GM23338 (cell line): ENCODE results near the gene STK36. TPM values are rescaled to one million over a fixed set of nuclear protein-coding genes. Genes with fewer than 3 reads are reported as not detected.

Experiments used
- ATAC-seq: fragments of 200-7000 bp; cut with Tn5 transposase; 3 replicates; pipeline ENCODE4 v1.9.1; 2020
- DNase-seq: peaks from one replicate; pipeline ENCODE4 v3.0.0-alpha.2; 2015; ENCODE audit warnings: low spot score
- H2AFZ ChIP-seq: fragments of 200-600 bp; sonication (generic); 2 replicates; pipeline ENCODE4 v1.8.0; 2016; ENCODE audit warnings: antibody characterized with exemption, mild to moderate bottlenecking, moderate library complexity
- H3F3A ChIP-seq: fragments of 200-600 bp; sonication (generic); replicated peaks from 2 replicates; pipeline ENCODE4 v1.8.0; 2017; ENCODE audit warnings: antibody characterized with exemption, mixed run types, low read depth
- H3K27ac ChIP-seq: fragments of 200-600 bp; sonication (generic); 2 replicates; pipeline ENCODE4 v1.6.1; 2016; ENCODE audit warnings: low read depth
- H3K27me3 ChIP-seq: fragments of 200-600 bp; sonication (generic); 2 replicates; pipeline ENCODE4 v1.8.0; 2016; ENCODE audit warnings: mild to moderate bottlenecking, mixed run types, moderate library complexity; ENCODE audit not compliant: insufficient read depth
- H3K36me3 ChIP-seq: fragments of 200-600 bp; sonication (generic); 2 replicates; pipeline ENCODE4 v1.8.0; 2016; ENCODE audit warnings: mild to moderate bottlenecking; ENCODE audit not compliant: insufficient read depth
- H3K4me1 ChIP-seq: fragments of 200-600 bp; sonication (generic); 2 replicates; pipeline ENCODE4 v1.8.0; 2016; ENCODE audit warnings: mild to moderate bottlenecking, moderate library complexity; ENCODE audit not compliant: insufficient read depth
- H3K4me2 ChIP-seq: fragments of 200-600 bp; sonication (generic); 2 replicates; pipeline ENCODE4 v1.7.1; 2017; ENCODE audit warnings: mixed run types
- H3K4me3 ChIP-seq: fragments of 200-600 bp; sonication (generic); 2 replicates; pipeline ENCODE4 v1.6.1; 2016; ENCODE audit warnings: mixed run types
- H3K79me2 ChIP-seq: fragments of 200-600 bp; sonication (generic); replicated peaks from 2 replicates; pipeline ENCODE4 v1.8.0; 2017; ENCODE audit warnings: mild to moderate bottlenecking; ENCODE audit not compliant: insufficient read depth
- H3K9me2 ChIP-seq: fragments of 200-600 bp; sonication (generic); 2 replicates; pipeline ENCODE4 v1.8.0; 2017; ENCODE audit not compliant: insufficient read depth
- H4K20me1 ChIP-seq: fragments of 200-600 bp; sonication (generic); replicated peaks from 2 replicates; pipeline ENCODE4 v1.8.0; 2017; ENCODE audit warnings: mild to moderate bottlenecking; ENCODE audit not compliant: insufficient read depth
- H3K27ac Mint-ChIP-seq: 2 replicates; pipeline ENCODE4 v1.8.0; 2020; ENCODE audit warnings: inconsistent platforms, mild to moderate bottlenecking, moderate library complexity, mixed read lengths
- H3K27me3 Mint-ChIP-seq: 3 replicates; pipeline ENCODE4 v1.8.0; 2022; ENCODE audit warnings: low read depth, mild to moderate bottlenecking, moderate library complexity, mixed read lengths, inconsistent platforms; ENCODE audit not compliant: insufficient read depth, poor library complexity
- H3K36me3 Mint-ChIP-seq: 3 replicates; pipeline ENCODE4 v1.8.0; 2021; ENCODE audit warnings: low read depth, mild to moderate bottlenecking, inconsistent platforms, moderate library complexity, mixed read lengths
- H3K4me1 Mint-ChIP-seq: 3 replicates; pipeline ENCODE4 v1.8.0; 2020; ENCODE audit warnings: mild to moderate bottlenecking, inconsistent platforms, mixed read lengths
- H3K4me3 Mint-ChIP-seq: 3 replicates; pipeline ENCODE4 v1.8.0; 2021; ENCODE audit warnings: moderate library complexity, mild to moderate bottlenecking, inconsistent platforms, mixed read lengths
- H3K9me3 Mint-ChIP-seq: 3 replicates; pipeline ENCODE4 v1.8.0; 2020; ENCODE audit warnings: moderate library complexity, mild to moderate bottlenecking, inconsistent platforms, mixed read lengths
- CREB1 ChIP-seq: fragments of 250-450 bp; sonication (Bioruptor Pico); IDR thresholded peaks from 2 replicates; pipeline ENCODE4 v1.5.0; 2020; ENCODE audit warnings: low read depth, mild to moderate bottlenecking, moderate library complexity
- EZH2 ChIP-seq: fragments of 200-600 bp; sonication (generic); IDR thresholded peaks from one replicate; pipeline ENCODE4 v1.8.0; 2017; ENCODE audit warnings: antibody characterized with exemption, mild to moderate bottlenecking, low read depth; ENCODE audit not compliant: unreplicated experiment
- EZH2phosphoT487 ChIP-seq: fragments of 200-600 bp; sonication (generic); IDR thresholded peaks from one replicate; pipeline ENCODE4 v1.8.1; 2018; ENCODE audit warnings: antibody characterized with exemption; ENCODE audit not compliant: unreplicated experiment
- JUNB ChIP-seq: IDR thresholded peaks from one replicate; pipeline ENCODE4 v1.6.1; 2016; ENCODE audit warnings: antibody characterized with exemption; ENCODE audit not compliant: unreplicated experiment
- NANOG ChIP-seq: IDR thresholded peaks from 2 replicates; pipeline ENCODE4 v1.6.1; 2016; ENCODE audit warnings: antibody characterized with exemption, borderline replicate concordance
- POLR2AphosphoS5 ChIP-seq: IDR thresholded peaks from 2 replicates; pipeline ENCODE4 v1.6.1; 2016; ENCODE audit warnings: antibody characterized with exemption, low read depth
- STAT1 ChIP-seq: IDR thresholded peaks from one replicate; pipeline ENCODE4 v1.6.1; 2016; ENCODE audit warnings: antibody characterized with exemption; ENCODE audit not compliant: unreplicated experiment
- ZNF114 ChIP-seq: fragments of 250-450 bp; sonication (Bioruptor Pico); IDR thresholded peaks from 2 replicates; pipeline ENCODE4 v1.5.0; 2020; ENCODE audit warnings: mild to moderate bottlenecking, moderate library complexity
- ZNF331 ChIP-seq: fragments of 250-450 bp; sonication (Bioruptor Pico); IDR thresholded peaks from 2 replicates; pipeline ENCODE4 v1.5.0; 2020; ENCODE audit warnings: low read depth, mild to moderate bottlenecking, moderate library complexity
- polyA plus RNA-seq: library from polyadenylated mRNA; unstranded; fragments of >200 nt; fragmentation: Nextera tagmentation; extraction: Ambion mirVana; gene quantifications from 2 replicates; pipeline ENCODE4 v1.2.1, GENCODE V29; 2016
- total RNA-seq: library from RNA; depleted of rRNA; stranded (reverse); fragments of >200 nt; shearing (Covaris generic); gene quantifications from 2 replicates; pipeline ENCODE4 v1.2.3, GENCODE V29; 2014
- TF ChIP-seq, protein P1 (sequence below): IDR thresholded peaks from one replicate; pipeline ENCODE4 v1.6.1; 2018; ENCODE audit warnings: antibody characterized with exemption; ENCODE audit not compliant: unreplicated experiment
- TF ChIP-seq, protein P2 (sequence below), 2 experiments: fragments of 200-600 bp in 1 of 2; sonication (generic) in 1 of 2; conservative IDR thresholded peaks; 2 replicates each; pipeline versions ENCODE4 v1.5.1 to v1.6.1; 2016 to 2017; ENCODE audit warnings: antibody characterized with exemption in 2 of 2, low read depth in 2 of 2, mild to moderate bottlenecking in 2 of 2, moderate library complexity in 1 of 2
- TF ChIP-seq, protein P3 (sequence below): IDR thresholded peaks from 2 replicates; pipeline ENCODE4 v1.6.1; 2016; ENCODE audit warnings: antibody characterized with exemption
- TF ChIP-seq, protein P4 (sequence below): fragments of 250-450 bp; sonication (Bioruptor Pico); IDR thresholded peaks from 2 replicates; pipeline ENCODE4 v1.5.0; 2020; ENCODE audit warnings: mild to moderate bottlenecking, moderate library complexity

The STK36 gene
- total and polyA plus RNA-seq, 2 experiments from 2014 or later: 21.2 to 26.3 TPM

DNA sequence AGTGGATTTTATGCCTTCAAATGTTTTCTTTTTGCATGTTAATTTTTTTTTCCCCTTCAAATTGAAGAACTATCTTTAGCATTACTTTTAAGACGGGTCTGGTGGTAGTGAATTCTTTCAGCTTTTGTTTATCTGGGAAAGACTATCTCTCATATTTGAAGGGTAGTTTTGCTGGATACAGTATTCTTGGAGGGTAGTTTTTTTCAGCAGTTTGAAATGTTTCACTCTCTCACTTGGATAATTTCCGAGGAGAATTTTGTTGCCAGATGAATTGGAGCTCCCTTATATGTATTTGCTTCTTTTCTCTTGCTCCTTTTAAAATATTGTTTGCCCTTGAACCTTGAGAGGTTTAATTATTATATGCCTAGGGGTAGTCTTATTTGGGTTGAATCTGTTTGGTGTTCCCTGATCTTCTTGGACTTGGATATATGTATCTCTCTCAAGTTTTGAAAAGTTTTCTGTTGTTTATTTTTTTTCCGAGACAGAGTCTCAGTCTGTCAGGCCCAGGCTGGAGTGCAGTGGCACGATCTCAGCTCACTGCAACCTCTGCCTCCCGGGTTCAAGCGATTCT, 54.2 kb downstream of the STK36 start:
- TF ChIP-seq NANOG (no peak), ZNF331 (CRISPR knock-in tag) (no peak), EZH2phosphoT487 (no peak), STAT1 (no peak), ZNF114 (CRISPR knock-in tag) (no peak), JUNB (no peak), EZH2 (no peak), POLR2AphosphoS5 (no peak), CREB1 (CRISPR knock-in tag) (no peak)
- TF ChIP-seq, protein P1, sequence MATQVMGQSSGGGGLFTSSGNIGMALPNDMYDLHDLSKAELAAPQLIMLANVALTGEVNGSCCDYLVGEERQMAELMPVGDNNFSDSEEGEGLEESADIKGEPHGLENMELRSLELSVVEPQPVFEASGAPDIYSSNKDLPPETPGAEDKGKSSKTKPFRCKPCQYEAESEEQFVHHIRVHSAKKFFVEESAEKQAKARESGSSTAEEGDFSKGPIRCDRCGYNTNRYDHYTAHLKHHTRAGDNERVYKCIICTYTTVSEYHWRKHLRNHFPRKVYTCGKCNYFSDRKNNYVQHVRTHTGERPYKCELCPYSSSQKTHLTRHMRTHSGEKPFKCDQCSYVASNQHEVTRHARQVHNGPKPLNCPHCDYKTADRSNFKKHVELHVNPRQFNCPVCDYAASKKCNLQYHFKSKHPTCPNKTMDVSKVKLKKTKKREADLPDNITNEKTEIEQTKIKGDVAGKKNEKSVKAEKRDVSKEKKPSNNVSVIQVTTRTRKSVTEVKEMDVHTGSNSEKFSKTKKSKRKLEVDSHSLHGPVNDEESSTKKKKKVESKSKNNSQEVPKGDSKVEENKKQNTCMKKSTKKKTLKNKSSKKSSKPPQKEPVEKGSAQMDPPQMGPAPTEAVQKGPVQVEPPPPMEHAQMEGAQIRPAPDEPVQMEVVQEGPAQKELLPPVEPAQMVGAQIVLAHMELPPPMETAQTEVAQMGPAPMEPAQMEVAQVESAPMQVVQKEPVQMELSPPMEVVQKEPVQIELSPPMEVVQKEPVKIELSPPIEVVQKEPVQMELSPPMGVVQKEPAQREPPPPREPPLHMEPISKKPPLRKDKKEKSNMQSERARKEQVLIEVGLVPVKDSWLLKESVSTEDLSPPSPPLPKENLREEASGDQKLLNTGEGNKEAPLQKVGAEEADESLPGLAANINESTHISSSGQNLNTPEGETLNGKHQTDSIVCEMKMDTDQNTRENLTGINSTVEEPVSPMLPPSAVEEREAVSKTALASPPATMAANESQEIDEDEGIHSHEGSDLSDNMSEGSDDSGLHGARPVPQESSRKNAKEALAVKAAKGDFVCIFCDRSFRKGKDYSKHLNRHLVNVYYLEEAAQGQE: no peak
- TF ChIP-seq, protein P2, sequence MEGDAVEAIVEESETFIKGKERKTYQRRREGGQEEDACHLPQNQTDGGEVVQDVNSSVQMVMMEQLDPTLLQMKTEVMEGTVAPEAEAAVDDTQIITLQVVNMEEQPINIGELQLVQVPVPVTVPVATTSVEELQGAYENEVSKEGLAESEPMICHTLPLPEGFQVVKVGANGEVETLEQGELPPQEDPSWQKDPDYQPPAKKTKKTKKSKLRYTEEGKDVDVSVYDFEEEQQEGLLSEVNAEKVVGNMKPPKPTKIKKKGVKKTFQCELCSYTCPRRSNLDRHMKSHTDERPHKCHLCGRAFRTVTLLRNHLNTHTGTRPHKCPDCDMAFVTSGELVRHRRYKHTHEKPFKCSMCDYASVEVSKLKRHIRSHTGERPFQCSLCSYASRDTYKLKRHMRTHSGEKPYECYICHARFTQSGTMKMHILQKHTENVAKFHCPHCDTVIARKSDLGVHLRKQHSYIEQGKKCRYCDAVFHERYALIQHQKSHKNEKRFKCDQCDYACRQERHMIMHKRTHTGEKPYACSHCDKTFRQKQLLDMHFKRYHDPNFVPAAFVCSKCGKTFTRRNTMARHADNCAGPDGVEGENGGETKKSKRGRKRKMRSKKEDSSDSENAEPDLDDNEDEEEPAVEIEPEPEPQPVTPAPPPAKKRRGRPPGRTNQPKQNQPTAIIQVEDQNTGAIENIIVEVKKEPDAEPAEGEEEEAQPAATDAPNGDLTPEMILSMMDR (conservative IDR thresholded peaks at IDR 0.05; ENCODE audit: low read depth in 2 of 2): no peak
- TF ChIP-seq, protein P3, sequence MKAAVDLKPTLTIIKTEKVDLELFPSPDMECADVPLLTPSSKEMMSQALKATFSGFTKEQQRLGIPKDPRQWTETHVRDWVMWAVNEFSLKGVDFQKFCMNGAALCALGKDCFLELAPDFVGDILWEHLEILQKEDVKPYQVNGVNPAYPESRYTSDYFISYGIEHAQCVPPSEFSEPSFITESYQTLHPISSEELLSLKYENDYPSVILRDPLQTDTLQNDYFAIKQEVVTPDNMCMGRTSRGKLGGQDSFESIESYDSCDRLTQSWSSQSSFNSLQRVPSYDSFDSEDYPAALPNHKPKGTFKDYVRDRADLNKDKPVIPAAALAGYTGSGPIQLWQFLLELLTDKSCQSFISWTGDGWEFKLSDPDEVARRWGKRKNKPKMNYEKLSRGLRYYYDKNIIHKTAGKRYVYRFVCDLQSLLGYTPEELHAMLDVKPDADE: no peak
- TF ChIP-seq, protein P4, sequence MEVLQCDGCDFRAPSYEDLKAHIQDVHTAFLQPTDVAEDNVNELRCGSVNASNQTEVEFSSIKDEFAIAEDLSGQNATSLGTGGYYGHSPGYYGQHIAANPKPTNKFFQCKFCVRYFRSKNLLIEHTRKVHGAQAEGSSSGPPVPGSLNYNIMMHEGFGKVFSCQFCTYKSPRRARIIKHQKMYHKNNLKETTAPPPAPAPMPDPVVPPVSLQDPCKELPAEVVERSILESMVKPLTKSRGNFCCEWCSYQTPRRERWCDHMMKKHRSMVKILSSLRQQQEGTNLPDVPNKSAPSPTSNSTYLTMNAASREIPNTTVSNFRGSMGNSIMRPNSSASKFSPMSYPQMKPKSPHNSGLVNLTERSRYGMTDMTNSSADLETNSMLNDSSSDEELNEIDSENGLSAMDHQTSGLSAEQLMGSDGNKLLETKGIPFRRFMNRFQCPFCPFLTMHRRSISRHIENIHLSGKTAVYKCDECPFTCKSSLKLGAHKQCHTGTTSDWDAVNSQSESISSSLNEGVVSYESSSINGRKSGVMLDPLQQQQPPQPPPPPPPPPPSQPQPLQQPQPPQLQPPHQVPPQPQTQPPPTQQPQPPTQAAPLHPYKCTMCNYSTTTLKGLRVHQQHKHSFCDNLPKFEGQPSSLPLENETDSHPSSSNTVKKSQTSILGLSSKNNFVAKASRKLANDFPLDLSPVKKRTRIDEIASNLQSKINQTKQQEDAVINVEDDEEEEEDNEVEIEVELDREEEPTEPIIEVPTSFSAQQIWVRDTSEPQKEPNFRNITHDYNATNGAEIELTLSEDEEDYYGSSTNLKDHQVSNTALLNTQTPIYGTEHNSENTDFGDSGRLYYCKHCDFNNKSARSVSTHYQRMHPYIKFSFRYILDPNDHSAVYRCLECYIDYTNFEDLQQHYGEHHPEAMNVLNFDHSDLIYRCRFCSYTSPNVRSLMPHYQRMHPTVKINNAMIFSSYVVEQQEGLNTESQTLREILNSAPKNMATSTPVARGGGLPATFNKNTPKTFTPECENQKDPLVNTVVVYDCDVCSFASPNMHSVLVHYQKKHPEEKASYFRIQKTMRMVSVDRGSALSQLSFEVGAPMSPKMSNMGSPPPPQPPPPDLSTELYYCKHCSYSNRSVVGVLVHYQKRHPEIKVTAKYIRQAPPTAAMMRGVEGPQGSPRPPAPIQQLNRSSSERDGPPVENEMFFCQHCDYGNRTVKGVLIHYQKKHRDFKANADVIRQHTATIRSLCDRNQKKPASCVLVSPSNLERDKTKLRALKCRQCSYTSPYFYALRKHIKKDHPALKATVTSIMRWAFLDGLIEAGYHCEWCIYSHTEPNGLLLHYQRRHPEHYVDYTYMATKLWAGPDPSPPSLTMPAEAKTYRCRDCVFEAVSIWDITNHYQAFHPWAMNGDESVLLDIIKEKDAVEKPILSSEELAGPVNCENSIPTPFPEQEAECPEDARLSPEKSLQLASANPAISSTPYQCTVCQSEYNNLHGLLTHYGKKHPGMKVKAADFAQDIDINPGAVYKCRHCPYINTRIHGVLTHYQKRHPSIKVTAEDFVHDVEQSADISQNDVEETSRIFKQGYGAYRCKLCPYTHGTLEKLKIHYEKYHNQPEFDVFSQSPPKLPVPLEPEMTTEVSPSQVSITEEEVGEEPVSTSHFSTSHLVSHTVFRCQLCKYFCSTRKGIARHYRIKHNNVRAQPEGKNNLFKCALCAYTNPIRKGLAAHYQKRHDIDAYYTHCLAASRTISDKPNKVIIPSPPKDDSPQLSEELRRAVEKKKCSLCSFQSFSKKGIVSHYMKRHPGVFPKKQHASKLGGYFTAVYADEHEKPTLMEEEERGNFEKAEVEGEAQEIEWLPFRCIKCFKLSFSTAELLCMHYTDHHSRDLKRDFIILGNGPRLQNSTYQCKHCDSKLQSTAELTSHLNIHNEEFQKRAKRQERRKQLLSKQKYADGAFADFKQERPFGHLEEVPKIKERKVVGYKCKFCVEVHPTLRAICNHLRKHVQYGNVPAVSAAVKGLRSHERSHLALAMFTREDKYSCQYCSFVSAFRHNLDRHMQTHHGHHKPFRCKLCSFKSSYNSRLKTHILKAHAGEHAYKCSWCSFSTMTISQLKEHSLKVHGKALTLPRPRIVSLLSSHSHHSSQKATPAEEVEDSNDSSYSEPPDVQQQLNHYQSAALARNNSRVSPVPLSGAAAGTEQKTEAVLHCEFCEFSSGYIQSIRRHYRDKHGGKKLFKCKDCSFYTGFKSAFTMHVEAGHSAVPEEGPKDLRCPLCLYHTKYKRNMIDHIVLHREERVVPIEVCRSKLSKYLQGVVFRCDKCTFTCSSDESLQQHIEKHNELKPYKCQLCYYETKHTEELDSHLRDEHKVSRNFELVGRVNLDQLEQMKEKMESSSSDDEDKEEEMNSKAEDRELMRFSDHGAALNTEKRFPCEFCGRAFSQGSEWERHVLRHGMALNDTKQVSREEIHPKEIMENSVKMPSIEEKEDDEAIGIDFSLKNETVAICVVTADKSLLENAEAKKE: no peak
- Mint-ChIP-seq H3K36me3 (peaks cover 57% of the 10 kb centered on the region), H3K27ac (no peak overlapping the region), H3K4me3 (no peak overlapping the region), H3K4me1 (peaks cover 12% of the 10 kb centered on the region; the same call in 2 of the 3 replicates), H3K27me3 (peaks cover 2% of the 10 kb centered on the region), H3K9me3 (peaks cover 34% of the 10 kb centered on the region)
- Histone ChIP-seq H3F3A (no peaks in the 10 kb centered on the region), H3K4me2 (no peak overlapping the region), H3K27ac (no peak overlapping the region), H2AFZ (no peak overlapping the region), H3K4me3 (no peak overlapping the region), H3K36me3 (peaks cover 12% of the 10 kb centered on the region), H3K9me2 (no peaks in the 10 kb centered on the region), H3K4me1 (peaks cover 13% of the 10 kb centered on the region), H4K20me1 (peaks cover 20% of the 10 kb centered on the region), H3K79me2 (peaks cover 91% of the 10 kb centered on the region), H3K27me3 (no peaks in the 10 kb centered on the region)
- DNase-seq (no peak), ATAC-seq (no peak)
